Cardiac muscle cell (in vitro differentiated cells and primary cell): Measurements from ENCODE around the gene SPACA9. TPM values are rescaled to one million over a fixed set of nuclear protein-coding genes. Genes with fewer than 3 reads are reported as not detected.

ENCODE experiments used
- DNase-seq, 2 donors: peaks; one replicate each; pipeline versions ENCODE4 v3.0.0 to v3.0.0-alpha.2; 2010 to 2017; ENCODE audit warnings: low read depth in 1 of 2, low spot score in 1 of 2
- H3K27ac ChIP-seq: fragments of 200-600 bp; sonication (generic); 2 replicates; pipeline ENCODE4 v1.5.1; 2016
- H3K27me3 ChIP-seq: fragments of 200-600 bp; sonication (generic); 2 replicates; pipeline ENCODE4 v1.6.0; 2016; ENCODE audit warnings: control low read depth
- H3K36me3 ChIP-seq: fragments of 200-600 bp; sonication (generic); 2 replicates; pipeline ENCODE4 v1.5.1; 2016; ENCODE audit warnings: control low read depth
- H3K4me1 ChIP-seq: fragments of 200-600 bp; sonication (generic); 2 replicates; pipeline ENCODE4 v1.8.1; 2017; ENCODE audit warnings: low read depth, mild to moderate bottlenecking, mixed run types
- H3K4me3 ChIP-seq: fragments of 200-600 bp; sonication (generic); 2 replicates; pipeline ENCODE4 v1.5.1; 2016; ENCODE audit warnings: mild to moderate bottlenecking
- H3K9me3 ChIP-seq: fragments of 200-600 bp; sonication (generic); 2 replicates; pipeline ENCODE4 v1.5.1; 2017; ENCODE audit warnings: low read depth, mild to moderate bottlenecking, control low read depth
- CTCF ChIP-seq: IDR thresholded peaks from 2 replicates; pipeline ENCODE4 v1.5.1; 2012; ENCODE audit warnings: low read depth, mild to moderate bottlenecking, low read length
- polyA plus RNA-seq: library from polyadenylated mRNA; unstranded; fragments of >200 nt; fragmentation: Nextera tagmentation; extraction: Ambion mirVana; gene quantifications from 2 replicates; pipeline ENCODE4 v1.2.1, GENCODE V29; 2016
- total RNA-seq: library from RNA; depleted of rRNA; stranded (reverse); fragments of >200 nt; gene quantifications from 2 replicates; pipeline ENCODE4 v1.2.3, GENCODE V29; 2016

SPACA9 gene
- total RNA-seq, result 4.8 and 6.4 TPM in 2 replicates
- 7.8 and 13.2 TPM in 2 replicates for polyA plus RNA-seq

- Histone ChIP-seq H3K27ac (no peak within 1 kb of the TSS), H3K9me3 (no peaks in the 10 kb centered on the region), H3K4me1 (no peaks in the 10 kb centered on the region), H3K36me3 (no peaks in the 10 kb centered on the region), H3K27me3 (peaks cover 15% of the 10 kb centered on the region), H3K4me3 (peak within 1 kb of the TSS; percentile 69)
- peak; percentile 73 to 75 for DNase-seq
- no peak for TF ChIP-seq CTCF
Measured at GRCh38 chr9:132878695-132879456, at the start of gene SPACA9. TSS of gene SPACA9 (plus strand) at chr9:132878898. CDS start at chr9:132883948, 5,050 bp downstream.

GRCh38 chr9:132832171-132832881 lies 46.4 kb upstream of the SPACA9 start:
- DNase-seq, result no peak
- no peak overlapping the region for H3K4me3 ChIP-seq
- H3K27ac ChIP-seq, result no peak overlapping the region
- H3K4me1 ChIP-seq, result no peaks in the 10 kb centered on the region
- H3K9me3 ChIP-seq, result no peaks in the 10 kb centered on the region
- H3K27me3 ChIP-seq, result no peaks in the 10 kb centered on the region
- no peaks in the 10 kb centered on the region for H3K36me3 ChIP-seq
- no peak for TF ChIP-seq CTCF

GRCh38 chr9:132833550-132834121 lies 45.1 kb upstream of the SPACA9 start:
- Histone ChIP-seq H3K4me1 (no peaks in the 10 kb centered on the region), H3K9me3 (no peaks in the 10 kb centered on the region), H3K27me3 (no peaks in the 10 kb centered on the region), H3K27ac (no peak overlapping the region), H3K36me3 (no peaks in the 10 kb centered on the region), H3K4me3 (no peak overlapping the region)
- DNase-seq, result no peak
- TF ChIP-seq CTCF, result no peak

GRCh38 chr9:132834343-132834742 lies 44.4 kb upstream of the SPACA9 start:
- DNase-seq, result no peak
- H3K27me3 ChIP-seq, result no peaks in the 10 kb centered on the region
- no peaks in the 10 kb centered on the region for H3K9me3 ChIP-seq
- no peaks in the 10 kb centered on the region for H3K36me3 ChIP-seq
- no peak for TF ChIP-seq CTCF
- H3K4me3 ChIP-seq, result no peak overlapping the region
- no peak overlapping the region for H3K27ac ChIP-seq
- no peaks in the 10 kb centered on the region for H3K4me1 ChIP-seq

GRCh38 chr9:132837501-132838286 lies 41.0 kb upstream of the SPACA9 start:
- Histone ChIP-seq H3K36me3 (no peaks in the 10 kb centered on the region), H3K4me1 (no peaks in the 10 kb centered on the region), H3K9me3 (no peaks in the 10 kb centered on the region), H3K27me3 (no peaks in the 10 kb centered on the region), H3K4me3 (no peak overlapping the region), H3K27ac (no peak overlapping the region)
- no peak for DNase-seq
- no peak for TF ChIP-seq CTCF
